GM12878 (cell line): ENCODE results near the gene FAM186B.

Source experiments
- E2F8 ChIP-seq: fragments of 450-650 bp; IDR thresholded peaks from 2 replicates; pipeline ENCODE4 v1.6.1; 2018; ENCODE audit warnings: mild to moderate bottlenecking, low read depth, moderate library complexity; ENCODE audit not compliant: partially characterized antibody
- FOS ChIP-seq: IDR thresholded peaks from 3 replicates; pipeline ENCODE4 v1.6.1; 2011; ENCODE audit warnings: borderline replicate concordance; ENCODE audit not compliant: insufficient read length; ENCODE audit errors: extremely low read depth
- POLR2AphosphoS5 ChIP-seq: IDR thresholded peaks from 2 replicates; pipeline ENCODE4 v1.6.1; 2011; ENCODE audit warnings: mild to moderate bottlenecking, low read length, inconsistent platforms
- RAD21 ChIP-seq: IDR thresholded peaks from 2 replicates; pipeline ENCODE4 v1.6.1; 2011; ENCODE audit warnings: mild to moderate bottlenecking, low read depth, low read length, moderate library complexity; ENCODE audit not compliant: insufficient read depth
- TF ChIP-seq, protein P1 (sequence below), 3 experiments: IDR thresholded peaks in 2 of 3; conservative IDR thresholded peaks in 1 of 3; 2 replicates each; pipeline ENCODE4 v1.5.1; 2011; ENCODE audit warnings: low read depth in 3 of 3, low read length in 3 of 3, mild to moderate bottlenecking in 3 of 3, control low read depth in 2 of 3, moderate library complexity in 2 of 3, inconsistent platforms in 1 of 3, mixed read lengths in 1 of 3; ENCODE audit not compliant: control insufficient read depth in 2 of 3, insufficient read depth in 1 of 3; ENCODE audit errors: extremely low read depth in 1 of 3

- no peak for TF ChIP-seq RAD21
- TF ChIP-seq FOS = no peak
- TF ChIP-seq, protein P1, sequence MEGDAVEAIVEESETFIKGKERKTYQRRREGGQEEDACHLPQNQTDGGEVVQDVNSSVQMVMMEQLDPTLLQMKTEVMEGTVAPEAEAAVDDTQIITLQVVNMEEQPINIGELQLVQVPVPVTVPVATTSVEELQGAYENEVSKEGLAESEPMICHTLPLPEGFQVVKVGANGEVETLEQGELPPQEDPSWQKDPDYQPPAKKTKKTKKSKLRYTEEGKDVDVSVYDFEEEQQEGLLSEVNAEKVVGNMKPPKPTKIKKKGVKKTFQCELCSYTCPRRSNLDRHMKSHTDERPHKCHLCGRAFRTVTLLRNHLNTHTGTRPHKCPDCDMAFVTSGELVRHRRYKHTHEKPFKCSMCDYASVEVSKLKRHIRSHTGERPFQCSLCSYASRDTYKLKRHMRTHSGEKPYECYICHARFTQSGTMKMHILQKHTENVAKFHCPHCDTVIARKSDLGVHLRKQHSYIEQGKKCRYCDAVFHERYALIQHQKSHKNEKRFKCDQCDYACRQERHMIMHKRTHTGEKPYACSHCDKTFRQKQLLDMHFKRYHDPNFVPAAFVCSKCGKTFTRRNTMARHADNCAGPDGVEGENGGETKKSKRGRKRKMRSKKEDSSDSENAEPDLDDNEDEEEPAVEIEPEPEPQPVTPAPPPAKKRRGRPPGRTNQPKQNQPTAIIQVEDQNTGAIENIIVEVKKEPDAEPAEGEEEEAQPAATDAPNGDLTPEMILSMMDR (IDR thresholded peaks at IDR 0.05 in 2 of 3, conservative IDR thresholded peaks at IDR 0.05 in 1 of 3; ENCODE audit: control insufficient read depth in 2 of 3, extremely low read depth in 1 of 3, insufficient read depth in 1 of 3, low read depth in 3 of 3, low read length in 3 of 3) = no peak
- TF ChIP-seq POLR2AphosphoS5 = no peak
- no peak for TF ChIP-seq E2F8
Measured at GRCh38 chr12:49612210-49612609, 6.8 kb upstream of the FAM186B start.
